HepG2 (cell line): Measurements from ENCODE around the gene BEST2. TPM values are rescaled to one million over a fixed set of nuclear protein-coding genes. Genes with fewer than 3 reads are reported as not detected.
A peak's percentile ranks its signal among the peaks of the same experiment; 100 is the strongest.

Source experiments
- GTF3A ChIP-seq: sonication (generic); formaldehyde crosslinking; conservative IDR thresholded peaks from 2 replicates; pipeline ENCODE4 v1.4.0; 2020; ENCODE audit warnings: mild to moderate bottlenecking, missing genetic modification reagents
- ISL2 ChIP-seq: sonication (generic); formaldehyde crosslinking; IDR thresholded peaks from 2 replicates; pipeline ENCODE4 v1.5.0; 2020; ENCODE audit warnings: missing genetic modification reagents
- MAZ ChIP-seq, 2 experiments: sonication (generic) in 1 of 2; formaldehyde crosslinking in 1 of 2; IDR thresholded peaks; 2 replicates each; pipeline versions ENCODE4 v1.5.0 to v1.6.1; 2012 to 2020; ENCODE audit warnings: low read depth in 2 of 2, mild to moderate bottlenecking in 2 of 2, borderline replicate concordance in 1 of 2, improper control_type of control experiment in 1 of 2, low read length in 1 of 2, missing genetic modification reagents in 1 of 2, moderate library complexity in 1 of 2
- PATZ1 ChIP-seq: sonication (generic); formaldehyde crosslinking; IDR thresholded peaks from 2 replicates; pipeline ENCODE4 v1.4.0; 2020; ENCODE audit warnings: missing genetic modification reagents
- SIN3A ChIP-seq: IDR thresholded peaks from 2 replicates; pipeline ENCODE4 v1.6.1; 2011; ENCODE audit warnings: low read depth, mild to moderate bottlenecking, control low read depth, low read length, borderline replicate concordance
- SRF ChIP-seq: IDR thresholded peaks from 2 replicates; pipeline ENCODE4 v1.6.1; 2011; ENCODE audit warnings: mild to moderate bottlenecking, low read depth, low read length, moderate library complexity
- XBP1 ChIP-seq: sonication (generic); formaldehyde crosslinking; IDR thresholded peaks from 2 replicates; pipeline ENCODE4 v1.5.0; 2020; ENCODE audit warnings: missing genetic modification reagents
- ZBTB40 ChIP-seq, 2 experiments: fragments of 450-650 bp in 1 of 2; sonication (generic) in 1 of 2; formaldehyde crosslinking in 1 of 2; IDR thresholded peaks; 2 replicates each; pipeline versions ENCODE4 v1.6.1 to v1.8.0; 2016 to 2022; ENCODE audit warnings: antibody characterized with exemption in 1 of 2, mild to moderate bottlenecking in 1 of 2, missing genetic modification reagents in 1 of 2
- ZFP41 ChIP-seq: sonication (generic); formaldehyde crosslinking; IDR thresholded peaks from 2 replicates; pipeline ENCODE4 v1.4.0; 2020; ENCODE audit warnings: mild to moderate bottlenecking, missing genetic modification reagents, borderline replicate concordance
- ZNF556 ChIP-seq: sonication (generic); formaldehyde crosslinking; IDR thresholded peaks from 2 replicates; pipeline ENCODE4 v1.4.0; 2020; ENCODE audit warnings: mild to moderate bottlenecking, missing genetic modification reagents, borderline replicate concordance
- ZNF557 ChIP-seq: sonication (generic); formaldehyde crosslinking; IDR thresholded peaks from 2 replicates; pipeline ENCODE4 v1.4.0; 2020; ENCODE audit warnings: missing genetic modification reagents
- ZNF605 ChIP-seq: sonication (generic); formaldehyde crosslinking; IDR thresholded peaks from 2 replicates; pipeline ENCODE4 v1.8.0; 2022; ENCODE audit warnings: mild to moderate bottlenecking, missing genetic modification reagents
- ZNF788 ChIP-seq: sonication (generic); formaldehyde crosslinking; IDR thresholded peaks from 2 replicates; pipeline ENCODE4 v1.5.0; 2020; ENCODE audit warnings: mild to moderate bottlenecking, missing genetic modification reagents, borderline replicate concordance
- polyA plus RNA-seq, 8 experiments: library from polyadenylated mRNA; depleted of rRNA in 3 of 8; stranded (reverse) in 7 of 8; unstranded in 1 of 8; fragments of >200 nt; fragmentation: Illumina TruSeq in 4 of 8; extraction: Trizol in 4 of 8; gene quantifications; 2 replicates each; pipeline versions ENCODE4 v1.2.1 to v1.2.3, GENCODE V29; 2011 to 2016; ENCODE audit warnings: low read depth in 4 of 8, missing spikeins in 1 of 8, mixed read lengths in 1 of 8; ENCODE audit not compliant: insufficient read depth in 1 of 8
- total RNA-seq, 5 experiments: library from RNA; depleted of rRNA; stranded (reverse); fragments of >200 nt; fragmentation: Illumina TruSeq; extraction: Trizol; gene quantifications; 2 replicates each; pipeline ENCODE4 v1.2.3, GENCODE V29; 2016; ENCODE audit warnings: low read depth in 1 of 5
- TF ChIP-seq, protein P1 (sequence below): sonication (generic); formaldehyde crosslinking; IDR thresholded peaks from 2 replicates; pipeline ENCODE4 v1.4.0; 2020; ENCODE audit warnings: missing genetic modification reagents
- TF ChIP-seq, protein P2 (sequence below): sonication (generic); formaldehyde crosslinking; IDR thresholded peaks from 2 replicates; pipeline ENCODE4 v1.5.0; 2020; ENCODE audit warnings: missing genetic modification reagents

The BEST2 gene
- total and polyA plus RNA-seq, 2 of the 13 experiments (the other 11 are each of a cell fraction or from before 2014, with no cell fraction given), result not detected

DNA sequence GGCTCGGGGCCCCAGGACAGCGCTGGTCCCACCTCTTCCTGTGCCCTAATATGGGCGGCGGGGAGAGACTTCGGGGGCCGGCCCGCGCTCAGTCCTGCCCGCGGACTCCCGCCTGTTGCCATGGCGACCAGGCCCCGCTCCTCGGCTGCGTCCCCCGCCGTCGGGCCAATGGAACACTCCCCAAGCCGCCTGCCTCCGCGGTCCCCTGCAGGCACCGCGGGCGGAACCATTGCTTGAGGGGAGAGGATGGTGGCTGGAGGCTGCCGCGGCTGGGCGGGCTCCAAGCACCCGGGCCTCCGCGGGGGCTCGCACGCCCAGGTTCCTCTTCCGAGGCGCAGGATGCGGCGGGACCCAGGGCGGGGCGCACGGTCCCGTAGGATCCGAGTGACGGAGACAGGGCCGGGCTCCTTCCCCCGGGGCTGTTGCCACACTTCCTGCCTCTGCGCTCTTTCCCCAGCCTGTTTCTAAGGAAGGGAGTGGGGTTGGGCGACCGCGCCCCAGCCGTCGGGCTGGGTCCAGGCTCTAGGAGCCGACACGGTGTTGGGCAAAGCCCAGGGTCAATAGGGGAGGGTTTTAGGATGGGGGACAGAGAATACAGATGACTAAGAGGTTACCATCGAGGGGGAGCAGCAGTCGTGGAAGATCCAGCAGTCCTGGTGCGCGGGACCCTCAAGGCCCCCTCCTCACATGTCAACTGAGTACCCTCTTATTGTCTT lies 38.5 kb downstream of the BEST2 start (continued):
- TF ChIP-seq ZBTB40 (IDR thresholded peaks at IDR 0.05), result no peak
- 0 out of 2 replicates have a peak, but pooled peaks have one; percentile 49 for TF ChIP-seq ZBTB40 (CRISPR knock-in tag; IDR thresholded peaks at IDR 0.05)
- TF ChIP-seq MAZ (IDR thresholded peaks at IDR 0.05; ENCODE audit: borderline replicate concordance, low read depth, low read length), result peak; percentile 82
- peak; percentile 85 for TF ChIP-seq MAZ (CRISPR knock-in tag; IDR thresholded peaks at IDR 0.05; ENCODE audit: low read depth)
- TF ChIP-seq, protein P1, sequence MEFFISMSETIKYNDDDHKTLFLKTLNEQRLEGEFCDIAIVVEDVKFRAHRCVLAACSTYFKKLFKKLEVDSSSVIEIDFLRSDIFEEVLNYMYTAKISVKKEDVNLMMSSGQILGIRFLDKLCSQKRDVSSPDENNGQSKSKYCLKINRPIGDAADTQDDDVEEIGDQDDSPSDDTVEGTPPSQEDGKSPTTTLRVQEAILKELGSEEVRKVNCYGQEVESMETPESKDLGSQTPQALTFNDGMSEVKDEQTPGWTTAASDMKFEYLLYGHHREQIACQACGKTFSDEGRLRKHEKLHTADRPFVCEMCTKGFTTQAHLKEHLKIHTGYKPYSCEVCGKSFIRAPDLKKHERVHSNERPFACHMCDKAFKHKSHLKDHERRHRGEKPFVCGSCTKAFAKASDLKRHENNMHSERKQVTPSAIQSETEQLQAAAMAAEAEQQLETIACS, result no peak
- peak; percentile 3; the same call in 1 of the 2 replicates for TF ChIP-seq SIN3A
- TF ChIP-seq ZNF788, result peak; percentile 55; the same call in 1 of the 2 replicates
- TF ChIP-seq GTF3A, result no peak
- TF ChIP-seq ZNF605 (CRISPR knock-in tag), result peak; percentile 34; the same call in 1 of the 2 replicates
- no peak for TF ChIP-seq XBP1 (CRISPR knock-in tag)
- no peak for TF ChIP-seq ZNF557 (CRISPR knock-in tag)
- no peak for TF ChIP-seq ZNF556 (CRISPR knock-in tag)
- no peak for TF ChIP-seq ZFP41
- TF ChIP-seq PATZ1 (CRISPR knock-in tag), result peak; percentile 80
- peak; percentile 98 for TF ChIP-seq SRF
- TF ChIP-seq ISL2 (CRISPR knock-in tag), result peak; percentile 29; the same call in 1 of the 2 replicates
- TF ChIP-seq, protein P2, sequence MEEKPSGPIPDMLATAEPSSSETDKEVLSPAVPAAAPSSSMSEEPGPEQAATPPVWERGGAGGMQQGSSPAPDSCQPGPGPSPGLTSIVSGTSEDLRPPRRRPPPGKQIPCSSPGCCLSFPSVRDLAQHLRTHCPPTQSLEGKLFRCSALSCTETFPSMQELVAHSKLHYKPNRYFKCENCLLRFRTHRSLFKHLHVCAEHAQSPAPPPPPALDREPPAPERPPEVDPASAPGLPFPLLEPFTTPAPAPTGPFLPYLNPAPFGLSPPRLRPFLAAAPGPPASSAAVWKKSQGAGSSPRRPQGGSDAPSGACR, result no peak
